ENCODE data around the gene IFNAR2.
"Not testable (repeated sequence)": the region's sequence is repeated elsewhere in the genome, so short reads cannot be mapped to it uniquely, and the experiment has no call there.

IFNAR2 gene

DNA sequence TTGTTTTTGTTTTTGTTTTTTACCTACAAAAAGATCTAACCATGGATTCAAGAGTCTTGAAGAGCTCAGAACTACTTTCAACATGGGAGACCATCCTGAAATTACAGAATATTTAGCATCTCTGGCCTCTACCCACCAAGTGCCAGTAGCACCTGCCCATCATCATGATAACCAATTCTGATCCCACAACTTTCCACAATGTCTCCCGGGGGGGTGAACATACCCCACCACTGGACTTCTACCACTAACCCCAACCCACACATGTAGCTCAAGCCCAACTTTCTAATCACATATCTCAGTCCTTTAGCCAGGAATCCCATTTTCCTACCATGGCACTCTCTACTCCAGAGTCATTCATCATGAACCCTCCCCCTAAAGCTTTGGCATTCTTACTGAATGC lies 15.7 kb upstream of the IFNAR2 start:
- DNase-seq (ENCODE audit: low spot score) = no peak

DNA sequence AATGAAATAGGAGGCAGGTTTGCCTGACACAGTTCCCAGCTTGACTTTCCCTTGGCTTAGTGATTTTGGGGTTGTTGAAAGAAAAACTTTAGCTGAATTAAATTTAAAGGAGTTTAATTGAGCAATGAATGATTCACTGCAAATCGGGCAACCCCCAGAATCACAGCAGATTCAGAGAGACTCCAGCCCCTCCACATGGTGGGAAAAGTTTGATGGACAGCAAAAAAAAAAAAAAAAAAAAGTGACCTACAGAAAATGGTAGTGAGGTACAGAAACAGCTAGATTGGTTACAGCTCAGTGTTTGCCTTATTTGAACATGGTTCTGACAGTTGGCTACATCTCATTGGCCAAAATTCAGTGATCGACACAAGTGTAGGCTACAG lies 12.6 kb upstream of the IFNAR2 start:
- no peak for DNase-seq (ENCODE audit: low spot score)

- no peak for DNase-seq (ENCODE audit: low spot score)
Measured at GRCh38 chr21:33219300-33219699, 10.4 kb upstream of the IFNAR2 start.

DNA sequence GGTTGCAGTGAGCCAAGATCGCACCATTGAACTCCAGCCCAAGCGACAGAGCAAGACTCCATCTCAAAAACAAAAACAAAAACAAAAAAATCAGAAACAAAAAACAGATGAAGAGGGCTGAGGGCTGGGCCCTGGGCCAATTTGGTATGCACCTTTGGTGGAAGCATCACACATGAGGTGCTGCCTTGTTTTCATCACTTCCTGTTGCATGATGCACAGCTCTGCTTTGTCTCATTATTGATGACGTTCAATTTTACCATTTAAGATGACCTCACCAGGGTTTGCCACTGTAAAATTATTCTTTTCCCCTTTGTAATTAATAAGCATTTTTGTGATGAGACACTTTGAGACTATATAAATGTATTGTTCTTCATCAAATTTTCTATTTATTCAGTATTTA lies 9.8 kb upstream of the IFNAR2 start:
- no peak for DNase-seq (ENCODE audit: low spot score)

- DNase-seq (ENCODE audit: low spot score) = not testable (repeated sequence)
Measured at GRCh38 chr21:33225376-33225775, 4.4 kb upstream of the IFNAR2 start.

DNA sequence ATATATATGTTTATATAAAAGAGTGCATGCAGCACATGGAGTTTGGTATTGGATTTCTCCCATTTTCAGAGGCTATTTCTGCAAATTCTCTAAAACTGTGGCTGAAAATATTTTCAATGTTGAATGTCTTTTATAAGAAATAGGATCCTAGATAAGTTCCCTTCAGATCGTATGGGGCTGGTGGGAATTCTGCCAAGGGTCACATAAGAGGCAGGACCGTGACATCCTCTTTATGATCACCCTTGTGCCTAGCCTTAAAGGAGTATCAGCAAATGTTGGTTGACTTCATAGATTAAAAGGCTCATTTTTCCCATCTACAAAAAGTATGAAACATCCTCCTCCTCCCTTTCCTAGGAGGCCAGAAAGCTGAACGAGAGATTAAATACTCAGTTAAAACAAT lies 1.3 kb upstream of the IFNAR2 start:
- no peak for DNase-seq (ENCODE audit: low spot score)

DNA sequence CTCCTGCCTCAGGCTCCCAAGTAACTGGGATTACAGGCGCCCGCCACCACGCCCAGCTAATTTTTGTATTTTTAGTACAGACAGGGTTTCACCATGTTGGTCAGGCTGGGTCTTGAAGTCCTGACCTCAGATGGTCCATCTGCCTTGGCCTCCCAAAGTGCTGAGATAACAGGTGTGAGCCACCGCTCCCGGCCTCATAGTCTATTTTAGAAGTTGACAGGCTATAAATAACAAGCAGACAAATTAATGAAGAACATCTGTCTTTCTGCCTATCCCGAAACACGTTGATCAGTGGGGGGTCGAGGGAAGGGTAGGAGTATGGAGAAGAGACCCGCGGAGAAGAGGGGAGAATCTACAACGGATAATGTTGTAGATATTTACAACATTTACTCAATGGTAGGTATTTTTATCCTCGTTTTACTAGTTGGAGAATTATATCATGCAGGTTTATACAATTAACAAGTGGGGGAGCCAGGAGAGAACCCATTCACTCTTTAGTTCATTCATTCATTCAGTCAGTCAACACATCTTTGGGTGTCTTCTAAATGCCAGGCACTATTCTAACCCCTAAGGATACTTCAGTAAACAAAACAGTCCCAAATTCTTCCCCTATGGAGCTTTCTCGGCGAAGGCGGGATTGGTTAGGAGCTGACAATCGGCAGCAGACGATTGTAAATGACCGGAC lies 497 bp upstream of the IFNAR2 start:
- no peak for DNase-seq (ENCODE audit: low spot score)

GRCh38 chr21:33230545-33231324 lies 997 bp downstream of the IFNAR2 start:
- DNase-seq (ENCODE audit: low spot score) = peak; percentile 62

DNA sequence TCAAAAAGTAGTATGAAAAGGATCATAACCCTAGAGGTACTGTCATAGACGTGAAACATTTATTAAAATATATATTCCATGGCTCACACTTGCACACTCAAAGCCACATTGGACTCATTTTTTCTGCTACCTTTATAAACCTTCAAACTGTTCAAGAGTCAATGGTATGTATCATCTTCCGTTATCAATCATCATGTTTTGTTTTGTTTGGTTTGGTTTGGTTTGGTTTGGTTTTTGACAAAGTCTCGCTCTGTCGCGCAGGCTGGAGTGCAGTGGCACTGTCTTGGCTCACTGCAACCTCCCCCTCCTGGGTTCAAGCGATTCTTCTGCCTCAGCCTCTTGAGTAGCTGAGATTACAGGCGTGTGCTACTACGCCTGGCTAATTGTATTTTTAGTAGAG lies 1.8 kb downstream of the IFNAR2 start:
- no peak for DNase-seq (ENCODE audit: low spot score)

GRCh38 chr21:33232291-33233034 lies 2.7 kb downstream of the IFNAR2 start:
- no peak for DNase-seq (ENCODE audit: low spot score)

- no peak for DNase-seq (ENCODE audit: low spot score)
Measured at GRCh38 chr21:33234635-33235520, 5.1 kb downstream of the IFNAR2 start.

- no peak for DNase-seq (ENCODE audit: low spot score)
Measured at GRCh38 chr21:33236013-33236686, 6.4 kb downstream of the IFNAR2 start.

DNA sequence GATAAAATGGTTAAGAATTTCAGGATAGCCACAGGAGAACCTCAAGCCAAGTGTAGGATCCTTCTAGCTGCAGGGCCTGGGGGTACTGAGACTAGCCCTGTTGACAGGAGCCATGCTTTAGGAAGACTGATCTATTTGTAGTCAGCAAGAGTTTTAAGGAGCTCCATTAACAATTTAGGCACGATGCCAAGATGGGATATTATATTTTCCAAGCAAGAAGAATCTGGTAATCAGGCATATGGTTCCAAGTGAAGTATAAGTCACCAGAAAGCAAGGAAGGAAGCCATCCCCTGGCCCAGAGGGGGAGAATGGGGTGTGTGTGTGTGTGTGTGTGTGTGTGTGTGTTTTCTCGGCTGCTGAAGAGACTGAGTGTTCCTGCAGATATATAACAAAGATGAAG lies 7.0 kb downstream of the IFNAR2 start:
- DNase-seq (ENCODE audit: low spot score) = no peak

DNA sequence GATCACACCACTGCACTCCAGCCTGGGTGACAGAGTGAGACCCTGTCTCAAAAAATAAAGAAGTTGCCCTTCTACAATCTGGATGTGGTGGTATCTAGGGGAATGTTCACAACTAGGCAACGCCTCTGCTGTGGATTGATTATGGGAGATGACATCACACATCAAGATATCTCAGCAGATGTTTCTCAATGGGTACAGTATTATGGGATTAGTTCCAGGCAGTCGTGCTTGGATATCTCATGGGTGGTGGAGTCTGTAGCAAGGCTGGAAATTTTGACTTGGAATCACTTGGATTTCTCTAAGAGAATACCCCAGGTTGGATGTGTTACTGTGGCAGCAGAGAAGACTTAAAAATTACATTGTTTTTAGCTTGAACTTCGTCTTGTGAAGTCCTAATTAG lies 7.7 kb downstream of the IFNAR2 start:
- DNase-seq (ENCODE audit: low spot score) = no peak

DNA sequence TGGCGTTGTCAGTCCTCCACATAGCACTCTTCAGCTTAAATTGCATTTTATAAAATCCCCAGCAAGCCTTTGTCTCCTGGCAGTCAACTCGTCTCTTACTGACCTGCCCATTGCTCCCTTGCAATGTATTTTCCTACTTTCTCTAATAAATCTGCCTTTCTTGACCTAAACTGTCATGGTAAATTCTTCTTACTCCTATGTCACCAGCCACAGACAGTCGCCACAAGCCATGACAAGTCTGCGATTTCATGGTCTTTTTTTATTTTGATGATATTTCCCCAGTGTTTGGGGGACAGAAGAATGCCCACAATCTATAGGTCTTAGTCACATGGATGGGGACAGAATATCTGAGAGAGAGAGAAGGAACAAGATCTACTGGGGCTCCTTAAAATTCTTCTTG lies 8.4 kb downstream of the IFNAR2 start:
- no peak for DNase-seq (ENCODE audit: low spot score)

DNA sequence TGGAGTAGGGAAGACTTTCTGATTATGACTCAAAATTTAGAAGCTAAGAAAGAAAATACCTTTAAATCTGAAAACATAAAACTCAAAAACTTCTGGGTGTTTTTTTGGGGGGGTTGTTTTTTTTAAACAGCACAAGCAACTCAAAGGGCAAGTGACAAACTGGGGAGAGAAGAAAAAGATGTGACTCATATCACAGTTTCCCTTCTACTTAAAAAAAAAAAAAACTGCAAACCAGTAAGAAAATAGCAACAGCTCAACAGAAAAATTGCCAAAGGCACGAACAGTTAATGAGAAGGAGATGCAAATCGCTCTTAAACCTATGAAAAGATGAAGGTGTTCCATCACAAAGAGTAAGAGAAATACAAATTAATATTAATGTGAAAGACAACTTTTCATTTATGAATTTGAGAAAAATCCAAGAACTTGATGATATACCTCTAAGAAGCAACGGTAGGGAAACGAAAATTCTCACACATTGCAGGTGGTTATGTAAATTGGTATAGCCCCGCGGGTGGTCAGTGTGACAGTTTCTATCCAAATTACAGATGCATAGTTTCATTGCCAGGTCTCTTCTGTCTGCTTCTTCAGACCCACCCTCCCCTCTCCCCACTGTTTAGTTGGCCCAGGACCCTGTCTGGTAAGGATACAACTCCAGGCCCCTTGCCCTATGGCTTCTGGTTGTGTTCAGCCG lies 9.0 kb downstream of the IFNAR2 start:
- DNase-seq (ENCODE audit: low spot score) = peak; percentile 22

GRCh38 chr21:33239559-33240127 lies 9.9 kb downstream of the IFNAR2 start:
- not testable (repeated sequence) for DNase-seq (ENCODE audit: low spot score)

DNA sequence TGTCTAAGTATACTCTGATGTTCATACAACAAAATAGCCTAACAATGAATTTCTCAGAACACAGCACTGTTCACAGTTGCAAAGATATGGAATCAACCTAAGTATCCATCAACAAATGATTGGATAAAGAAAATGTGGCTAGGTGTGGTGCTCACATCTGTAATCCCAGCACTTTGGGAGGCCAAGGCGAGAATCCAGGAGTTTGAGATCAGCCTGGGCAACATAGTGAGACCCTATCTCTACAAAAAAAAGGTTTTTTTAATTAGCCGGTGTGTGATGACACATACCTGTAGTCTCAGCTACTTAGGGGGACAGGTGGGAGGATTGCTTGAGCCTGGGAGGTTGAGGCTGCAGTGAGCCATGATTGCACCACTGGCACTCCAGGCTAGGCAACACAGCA lies 10.7 kb downstream of the IFNAR2 start:
- no peak for DNase-seq (ENCODE audit: low spot score)

DNA sequence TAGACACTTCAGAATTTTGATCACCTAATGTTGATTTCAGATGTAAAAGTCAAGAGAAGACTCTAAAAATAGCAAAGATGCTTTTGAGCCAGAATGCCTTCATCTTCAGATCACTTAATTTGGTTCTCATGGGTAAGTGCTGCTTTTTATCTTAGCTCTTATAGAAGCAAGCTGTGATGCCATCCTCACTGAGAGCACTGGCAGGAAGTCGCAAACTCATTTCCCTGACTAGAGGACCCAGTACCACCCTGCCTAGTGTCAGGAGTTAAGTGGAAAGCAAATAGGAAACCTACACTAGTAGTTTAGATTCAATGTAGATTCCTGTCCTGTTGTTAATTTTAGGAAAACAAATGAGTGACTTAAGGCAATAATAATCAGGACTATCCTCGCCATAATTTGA lies 12.1 kb downstream of the IFNAR2 start:
- DNase-seq (ENCODE audit: low spot score) = no peak

GRCh38 chr21:33242846-33243245 lies 13.1 kb downstream of the IFNAR2 start:
- DNase-seq (ENCODE audit: low spot score) = not testable (repeated sequence)
